ENCODE measurements around the gene SH3GLB2. TPM values are rescaled to one million over a fixed set of nuclear protein-coding genes. Genes with fewer than 3 reads are reported as not detected.

The SH3GLB2 gene
- total RNA-seq, 1 experiment from 2014 or later, result 58.3 TPM

- Mint-ChIP-seq H3K4me3 (ENCODE audit: unreplicated experiment) (no peak overlapping the region), H3K4me1 (ENCODE audit: insufficient read depth, unreplicated experiment) (no peaks in the 10 kb centered on the region), H3K9me3 (ENCODE audit: unreplicated experiment) (no peaks in the 10 kb centered on the region), H3K27ac (ENCODE audit: low read depth, unreplicated experiment) (no peak overlapping the region), H3K36me3 (ENCODE audit: insufficient read depth, unreplicated experiment) (peaks cover 12% of the 10 kb centered on the region), H3K27me3 (ENCODE audit: insufficient read depth, unreplicated experiment) (no peaks in the 10 kb centered on the region)
- intact Hi-C loops (cut with micrococcal nuclease), result no loop called here
- ChIA-PET POLR2A (no interaction called here), CTCF (interaction anchor here (0.5 to 0.6 kb wide), 2 partner anchors 306 to 338 kb away, joined by 3 to 4 read pairs; no protein-coding TSS in a partner anchor)
- DNase-seq (ENCODE audit: unreplicated experiment), result no peak
- TF ChIP-seq CTCF (IDR thresholded peaks at IDR 0.05; ENCODE audit: unreplicated experiment), result no peak
- BruUV-seq (replicated peaks), result no TSS peak
Measured at GRCh38 chr9:129071526-129072126, 43.5 kb upstream of the SH3GLB2 start.

- H3K4me1 Mint-ChIP-seq (ENCODE audit: insufficient read depth, unreplicated experiment), result no peaks in the 10 kb centered on the region
- no peak for DNase-seq (ENCODE audit: unreplicated experiment)
- POLR2A ChIA-PET, result no interaction called here
- BruUV-seq (replicated peaks), result no TSS peak
- intact Hi-C loops (cut with micrococcal nuclease), result no loop called here
- H3K4me3 Mint-ChIP-seq (ENCODE audit: unreplicated experiment), result no peak overlapping the region
- peaks cover 19% of the 10 kb centered on the region for H3K36me3 Mint-ChIP-seq (ENCODE audit: insufficient read depth, unreplicated experiment)
- no peaks in the 10 kb centered on the region for H3K9me3 Mint-ChIP-seq (ENCODE audit: unreplicated experiment)
- no peak for TF ChIP-seq CTCF (IDR thresholded peaks at IDR 0.05; ENCODE audit: unreplicated experiment)
- no peak overlapping the region for H3K27ac Mint-ChIP-seq (ENCODE audit: low read depth, unreplicated experiment)
- no peaks in the 10 kb centered on the region for H3K27me3 Mint-ChIP-seq (ENCODE audit: insufficient read depth, unreplicated experiment)
- CTCF ChIA-PET, result interaction anchor here (0.6 kb wide), 2 partner anchors 43 to 337 kb away, joined by 3 to 4 read pairs; partner anchors contain the start of gene SH3GLB2
Measured at GRCh38 chr9:129070696-129071525, 42.8 kb upstream of the SH3GLB2 start.

- intact Hi-C loops (cut with micrococcal nuclease), result no loop called here
- POLR2A ChIA-PET, result interaction anchor here (0.5 kb wide), 1 partner anchor 421 kb away, joined by 3 read pairs; no protein-coding TSS in a partner anchor
- no peak for TF ChIP-seq CTCF (IDR thresholded peaks at IDR 0.05; ENCODE audit: unreplicated experiment)
- Mint-ChIP-seq H3K27me3 (ENCODE audit: insufficient read depth, unreplicated experiment) (no peaks in the 10 kb centered on the region), H3K4me1 (ENCODE audit: insufficient read depth, unreplicated experiment) (no peaks in the 10 kb centered on the region), H3K9me3 (ENCODE audit: unreplicated experiment) (no peaks in the 10 kb centered on the region), H3K36me3 (ENCODE audit: insufficient read depth, unreplicated experiment) (peaks cover 28% of the 10 kb centered on the region), H3K27ac (ENCODE audit: low read depth, unreplicated experiment) (no peak overlapping the region), H3K4me3 (ENCODE audit: unreplicated experiment) (no peak overlapping the region)
- no peak for DNase-seq (ENCODE audit: unreplicated experiment)
- BruUV-seq (replicated peaks), result no TSS peak
- CTCF ChIA-PET, result interaction anchor here (0.6 kb wide), 1 partner anchor 42 kb away, joined by 3 read pairs; the partner anchor contains the start of gene SH3GLB2
Measured at GRCh38 chr9:129069862-129070641, 41.9 kb upstream of the SH3GLB2 start.

Measured in MCF 10A (cell line).